GM18511 (cell line): ENCODE measurements around the gene XRCC4.
"Not testable (repeated sequence)": the region's sequence is repeated elsewhere in the genome, so short reads cannot be mapped to it uniquely, and the experiment has no call there.

Experiments used
- ATAC-seq: cut with Tn5 transposase; IDR thresholded peaks from one replicate; pipeline ENCODE4 v1.9.1; 2021; ENCODE audit warnings: mild to moderate bottlenecking, moderate library complexity; ENCODE audit not compliant: unreplicated experiment

Gene XRCC4

DNA sequence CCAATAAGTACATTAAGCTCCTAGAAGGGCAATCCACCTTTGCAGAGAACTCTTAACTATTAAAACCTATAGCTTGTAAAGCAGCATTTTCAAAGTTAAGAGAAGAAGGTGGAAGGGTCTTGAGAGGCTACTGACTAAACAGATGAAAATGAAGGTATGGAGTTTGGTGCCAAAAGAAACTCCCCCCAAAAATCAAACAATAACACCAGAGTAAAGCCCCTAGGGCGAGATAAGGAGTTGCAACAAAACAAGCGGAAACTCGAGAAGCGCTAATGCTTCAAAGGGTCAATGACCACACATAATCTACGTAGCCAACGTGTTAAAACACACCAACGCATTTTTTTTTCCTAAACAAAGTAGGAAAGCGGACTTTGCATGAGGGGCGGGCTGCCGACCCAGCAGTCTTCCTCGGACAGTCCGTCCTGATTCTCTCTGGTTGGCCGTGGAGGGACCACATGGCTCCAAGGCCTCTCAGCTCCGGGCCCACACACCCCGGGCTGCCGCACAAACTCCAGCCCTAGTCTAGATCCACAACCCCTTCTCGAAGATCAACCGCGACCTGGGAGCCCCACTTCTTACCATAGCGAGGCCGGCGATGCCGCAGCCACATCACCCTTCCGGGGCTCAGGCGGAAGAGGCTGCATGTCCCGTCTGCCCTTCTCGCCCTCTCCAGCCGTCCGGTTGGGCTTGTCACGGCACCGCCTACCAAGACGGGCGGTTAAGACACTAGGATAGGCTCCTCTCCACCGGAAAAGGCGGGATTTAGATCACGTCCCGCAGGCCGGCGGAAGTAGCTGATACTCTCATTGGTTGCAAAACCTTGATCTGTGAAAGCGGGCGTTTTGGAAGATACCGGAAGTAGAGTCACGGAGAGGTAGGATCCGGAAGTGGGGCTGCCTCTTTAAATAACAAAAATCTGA is at the start of gene XRCC4, which contains the start of gene TMEM167A:
Gene XRCC4, plus strand, starts transcription at position 806 of the 920 bp plus-strand sequence. CDS start 27,373 bp downstream, outside the sequence.
Gene TMEM167A, minus strand, starts transcription at position 653 of the 920 bp plus-strand sequence. Its CDS starts 71 bp downstream, at position 582.
- peak; percentile 98 for ATAC-seq

DNA sequence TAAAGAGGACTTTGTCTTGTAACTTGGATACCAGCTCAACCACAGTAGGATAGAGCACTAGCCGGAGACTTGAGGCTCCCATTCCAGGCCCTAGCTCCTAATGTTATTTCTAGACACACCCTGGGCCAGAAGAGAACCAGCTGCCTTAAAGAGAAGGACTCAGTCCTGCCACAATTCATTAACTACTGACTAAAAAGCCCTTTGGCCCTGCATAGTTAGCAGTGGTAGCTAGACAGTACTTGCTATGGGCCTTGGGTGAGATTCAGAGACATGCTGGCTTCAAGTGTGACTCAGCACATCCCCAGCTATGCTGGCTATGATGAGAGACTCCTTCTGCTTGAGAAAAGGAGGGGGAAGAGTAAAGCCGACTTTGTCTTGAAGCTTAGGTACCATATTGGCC is 47.4 kb upstream of the XRCC4 start:
- no peak for ATAC-seq

DNA sequence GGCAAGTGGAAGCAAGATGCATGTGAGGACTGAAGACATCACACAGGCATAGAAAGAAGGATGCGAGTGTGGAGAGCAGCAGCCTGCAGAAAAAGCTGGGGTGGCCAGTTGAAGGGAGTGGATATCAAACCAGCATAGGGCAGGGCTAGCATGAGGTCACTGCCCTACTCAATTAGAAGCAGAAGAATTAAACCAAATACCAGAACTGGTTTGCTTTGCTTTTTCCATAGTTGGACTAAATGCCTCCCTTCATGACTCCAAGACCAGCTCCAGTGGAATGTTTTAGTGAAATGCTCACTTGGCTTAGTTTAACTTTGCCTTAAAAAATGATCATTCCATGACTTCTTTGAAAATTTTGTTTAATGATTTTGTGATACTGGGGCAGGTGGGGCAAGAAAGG is 46.0 kb upstream of the XRCC4 start:
- ATAC-seq, result no peak

DNA sequence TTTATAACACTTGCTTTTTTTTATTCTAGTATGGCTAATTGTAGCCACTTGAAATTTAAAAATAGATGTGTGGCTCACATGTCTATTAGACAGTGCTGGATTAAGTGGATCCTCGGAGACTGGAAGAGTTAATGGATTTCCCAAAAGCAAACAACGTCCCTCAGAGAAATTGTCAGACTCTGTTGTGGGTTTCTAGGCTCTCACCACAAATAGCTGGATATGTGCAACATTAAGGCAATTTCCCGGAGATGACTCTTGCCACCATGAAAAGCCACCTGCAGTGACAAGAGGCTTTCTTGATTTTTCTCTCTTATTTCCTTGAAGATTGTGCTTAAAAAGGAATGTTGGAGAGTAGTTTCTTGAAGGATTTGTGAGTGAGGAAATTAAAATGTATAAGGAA is 43.3 kb upstream of the XRCC4 start:
- no peak for ATAC-seq

DNA sequence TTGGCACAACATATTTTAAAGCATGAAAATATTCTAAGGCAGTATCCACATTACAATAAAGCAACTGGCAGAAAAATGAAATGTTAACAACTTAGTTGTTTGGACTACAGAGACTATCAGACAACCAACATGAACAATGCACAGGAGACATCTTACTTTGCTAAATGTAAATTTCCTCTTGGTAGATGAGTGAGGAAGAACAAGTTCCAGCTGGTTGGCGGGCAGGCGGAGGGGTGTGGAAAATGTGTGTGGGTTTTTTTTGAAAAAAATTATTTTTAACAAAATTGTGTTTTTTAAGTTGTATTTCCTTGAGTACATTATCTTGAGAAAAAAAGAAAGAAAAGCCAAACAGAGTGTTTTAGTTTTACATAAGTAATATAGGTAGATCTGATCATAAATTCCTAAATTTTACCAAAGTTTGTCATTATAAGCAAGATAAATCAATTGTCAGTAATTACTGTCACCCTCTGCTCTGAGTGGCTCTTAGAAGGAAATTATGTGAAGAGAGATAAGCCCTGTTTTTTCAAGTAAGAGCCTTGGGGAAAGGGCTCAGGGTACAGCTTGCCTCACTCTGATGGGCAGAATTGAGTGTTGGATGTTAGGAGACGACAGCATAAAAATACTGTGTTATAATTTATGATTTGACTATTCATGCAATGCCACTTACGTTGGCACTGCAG is 42.7 kb upstream of the XRCC4 start:
- no peak for ATAC-seq

DNA sequence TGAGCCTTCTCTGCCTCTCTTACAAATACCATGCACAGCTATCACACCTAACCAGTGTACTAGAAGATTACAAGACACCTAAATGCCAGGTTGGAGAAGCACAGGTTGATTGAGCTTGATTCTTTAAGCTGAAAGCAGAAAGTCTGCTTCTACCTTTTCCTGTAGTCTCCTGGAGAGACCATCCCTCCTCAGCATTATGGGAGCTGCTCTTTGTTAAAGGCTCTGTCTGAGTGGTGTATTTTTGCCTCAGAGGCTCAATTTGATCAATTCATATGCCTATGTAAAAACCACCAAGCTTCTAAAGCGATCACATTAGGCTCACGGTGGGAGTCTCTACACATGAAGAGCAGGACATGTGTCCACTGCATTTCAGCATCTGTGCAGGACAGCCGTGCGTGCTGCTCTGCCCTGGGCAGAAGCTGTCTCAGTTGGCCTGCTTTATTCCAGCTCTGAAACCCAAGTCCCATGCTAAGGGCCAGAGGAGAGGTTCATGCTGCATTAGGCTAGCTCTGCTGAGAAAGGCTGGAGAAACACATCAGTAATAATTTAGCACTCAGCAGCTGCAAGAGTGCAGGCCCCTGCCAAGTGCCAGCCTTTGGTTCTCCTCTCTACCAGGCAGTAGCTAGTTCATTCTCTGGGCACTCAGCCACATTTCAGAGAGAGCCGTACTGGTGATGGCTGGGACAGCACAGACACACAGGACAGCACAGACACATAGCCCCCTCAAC is 41.8 kb upstream of the XRCC4 start:
- no peak for ATAC-seq

DNA sequence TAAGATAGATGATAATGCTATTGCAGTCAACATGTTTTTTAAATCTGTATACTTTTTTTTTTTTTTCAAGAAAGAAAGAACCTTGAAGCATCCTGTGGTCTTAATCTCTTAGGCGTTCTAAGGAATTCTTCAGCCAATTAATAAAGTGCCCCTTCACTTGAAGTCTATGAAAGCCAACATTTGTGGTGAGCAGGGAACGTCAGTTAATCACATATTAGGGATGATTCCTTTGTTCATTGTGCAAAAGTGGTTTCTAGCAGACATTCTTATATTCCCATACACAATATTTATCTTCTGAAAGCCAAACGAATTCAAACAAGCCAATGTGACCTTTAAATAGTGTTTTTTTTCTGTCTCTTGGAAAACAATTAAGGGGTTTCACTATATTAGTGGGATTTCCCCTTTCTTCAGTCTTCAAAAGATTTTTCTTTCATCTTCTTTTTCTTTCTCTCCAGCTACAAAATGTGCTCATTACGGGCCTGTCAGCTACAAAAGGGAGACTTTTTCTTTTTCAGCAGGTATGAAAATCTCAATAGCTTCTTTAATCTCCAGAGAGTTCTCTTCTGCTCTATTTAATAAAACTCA is 40.3 kb upstream of the XRCC4 start:
- ATAC-seq, result no peak

DNA sequence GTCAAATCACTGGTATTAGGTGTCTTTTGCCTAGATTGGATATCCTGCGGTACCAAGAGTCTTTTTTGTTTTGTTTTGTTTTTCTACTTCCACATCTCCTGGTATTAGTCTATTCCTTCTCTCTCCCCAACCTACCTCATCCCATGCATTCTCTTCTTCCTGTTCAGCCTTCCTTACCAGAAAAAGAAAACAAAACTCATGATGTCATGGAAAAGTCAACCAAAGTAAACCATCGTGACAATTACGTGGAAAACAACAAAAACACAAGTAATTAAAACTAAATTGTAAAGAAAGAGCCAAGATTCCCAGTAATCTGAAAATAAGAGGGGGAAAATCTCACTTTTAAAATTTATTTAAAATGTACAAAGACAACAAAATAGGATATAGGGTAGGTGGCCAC is 38.4 kb upstream of the XRCC4 start:
- no peak for ATAC-seq

DNA sequence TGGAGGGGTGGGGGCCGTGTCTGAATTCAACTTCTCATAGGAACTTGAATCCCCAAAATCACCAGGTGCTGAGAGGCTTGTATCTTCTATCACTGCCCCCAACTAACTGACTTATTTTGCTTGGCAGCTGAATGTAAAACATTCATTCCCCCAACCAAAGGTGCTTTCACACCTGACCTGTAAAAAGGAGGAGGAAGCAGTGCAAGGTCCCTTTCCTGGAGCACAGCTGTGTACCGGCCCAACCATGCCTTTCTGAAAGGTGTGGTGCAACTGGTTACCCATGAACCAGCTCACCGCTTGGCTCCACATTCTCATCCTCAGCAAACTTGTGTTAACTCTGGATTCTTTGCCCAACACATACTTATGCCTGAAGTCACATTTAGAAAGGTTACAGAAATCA is 34.8 kb upstream of the XRCC4 start:
- ATAC-seq, result no peak

DNA sequence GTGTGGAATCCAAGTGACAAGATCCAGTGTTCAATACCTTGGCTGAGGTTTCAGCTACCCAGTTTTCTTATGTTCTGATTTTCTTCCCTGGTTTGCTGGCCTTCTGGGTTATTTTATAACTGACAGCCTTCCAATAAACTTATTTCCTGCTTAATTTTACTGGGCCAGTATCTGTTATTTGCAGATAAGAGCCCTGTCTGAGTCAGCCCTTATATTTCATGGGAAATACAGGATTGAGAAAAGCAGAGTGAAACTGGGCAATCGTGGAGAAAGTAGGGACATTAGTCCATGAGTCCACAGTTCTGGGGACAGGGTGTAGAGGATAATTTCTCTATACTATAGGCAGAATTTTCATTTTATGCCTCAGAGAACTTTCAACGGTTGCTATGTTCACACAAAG is 32.4 kb upstream of the XRCC4 start:
- no peak for ATAC-seq

DNA sequence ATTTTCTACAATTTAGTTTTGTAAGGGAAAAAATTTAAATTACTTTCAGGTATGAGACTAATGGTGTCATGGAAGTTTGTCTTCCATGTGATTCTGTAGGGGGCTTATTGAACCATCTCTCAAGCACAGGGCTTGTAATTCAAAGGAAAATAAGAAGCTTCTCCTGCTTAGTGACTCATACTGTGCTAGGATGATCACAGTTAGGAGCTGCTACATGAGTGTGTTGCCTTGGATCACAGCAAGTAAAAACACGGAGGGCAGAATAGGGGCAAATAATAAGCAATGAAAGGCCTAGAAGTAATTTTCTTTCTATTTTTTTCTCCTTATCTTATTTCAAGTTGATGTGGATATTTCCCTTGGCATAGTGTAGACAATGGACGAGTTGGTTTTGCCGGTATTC is 29.1 kb upstream of the XRCC4 start:
- no peak for ATAC-seq

DNA sequence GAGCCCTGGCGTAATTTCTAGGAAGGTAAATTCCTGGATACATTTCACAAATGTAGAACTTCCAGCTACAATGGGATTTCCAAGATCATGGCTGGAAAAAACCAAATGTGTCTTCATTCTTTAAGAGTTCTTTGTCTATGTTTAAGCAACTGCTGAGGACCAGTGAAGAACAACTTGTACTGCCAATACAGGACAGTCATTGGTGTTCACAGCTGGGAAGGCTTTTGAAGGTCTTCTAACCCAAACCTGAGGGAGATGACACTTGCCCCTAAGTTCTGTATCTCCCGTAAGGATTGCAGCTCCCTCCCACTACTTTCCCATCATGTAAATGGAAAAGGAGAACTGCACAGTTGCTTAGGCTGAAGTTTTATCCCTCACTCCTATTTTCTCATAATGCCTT is 28.5 kb upstream of the XRCC4 start:
- no peak for ATAC-seq

DNA sequence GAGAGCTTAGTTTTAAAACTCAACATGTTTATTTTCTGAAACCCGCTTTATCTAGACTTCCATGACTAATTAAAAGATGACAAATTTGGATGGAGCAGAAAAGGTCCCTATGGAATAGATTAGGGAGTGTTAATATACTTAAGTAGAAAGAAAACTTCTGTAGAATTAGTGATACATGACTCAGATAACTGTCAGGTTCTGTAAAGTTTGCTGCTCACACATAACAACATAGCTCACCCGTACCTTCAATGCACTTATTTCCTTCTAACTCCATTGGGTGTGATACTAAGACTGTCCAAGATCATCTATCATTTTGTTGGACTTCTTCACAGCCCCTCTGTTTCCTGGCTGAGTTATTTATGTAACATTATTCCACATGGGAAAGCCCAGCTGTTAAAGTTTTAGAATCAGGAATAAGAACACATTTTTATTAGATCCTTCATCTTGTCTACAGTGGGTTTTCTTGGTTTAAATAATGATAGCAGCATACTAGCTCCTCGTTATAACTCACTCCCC is 27.9 kb upstream of the XRCC4 start:
- no peak for ATAC-seq

DNA sequence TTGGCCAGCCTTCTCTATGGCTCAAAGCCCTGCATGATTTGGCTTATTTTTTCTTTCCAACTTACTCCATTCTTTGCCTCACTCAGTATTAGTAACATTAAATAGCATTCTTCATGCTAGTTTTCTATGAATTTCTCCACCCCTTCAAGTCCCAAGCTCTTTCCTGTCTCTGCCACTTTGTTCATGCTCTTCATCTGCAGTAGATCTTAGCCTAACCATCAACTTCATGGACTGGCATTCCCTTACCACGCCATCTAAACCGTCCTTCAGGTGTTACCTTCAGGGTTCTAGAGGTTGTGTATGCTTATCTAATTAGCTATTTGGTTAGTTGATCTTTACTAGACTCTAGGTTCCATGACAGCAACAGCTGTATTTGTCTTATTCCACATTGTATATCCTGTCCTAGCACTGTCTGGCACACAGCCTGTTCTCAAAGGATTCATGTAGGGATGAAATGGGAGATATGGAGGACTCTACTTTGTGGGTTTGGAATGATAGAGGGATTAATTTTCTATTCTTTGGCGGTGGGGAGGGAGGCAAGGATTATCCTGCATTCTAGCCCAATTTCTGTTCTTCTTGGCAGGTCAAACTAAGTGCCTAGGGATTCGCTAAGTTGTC is 26.5 kb upstream of the XRCC4 start:
- ATAC-seq, result no peak

DNA sequence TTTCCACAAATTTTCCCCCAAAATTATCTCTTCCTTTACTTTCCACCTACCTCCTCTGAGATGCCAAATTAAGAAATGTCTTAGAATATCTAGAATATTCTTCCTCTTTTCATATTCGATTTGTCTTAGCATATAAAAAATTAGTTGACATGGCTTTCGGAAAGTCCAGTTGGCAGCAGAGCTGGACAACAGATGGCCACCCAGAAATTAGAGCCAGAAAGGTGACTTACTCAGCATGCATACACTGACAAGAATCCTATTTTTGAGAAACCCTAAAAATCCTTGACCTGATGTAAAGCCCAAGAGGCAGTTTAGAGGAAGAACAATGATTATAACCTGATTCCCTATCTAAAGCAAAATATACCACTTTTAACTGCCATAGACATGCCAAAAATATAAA is 22.2 kb upstream of the XRCC4 start:
- ATAC-seq, result no peak

DNA sequence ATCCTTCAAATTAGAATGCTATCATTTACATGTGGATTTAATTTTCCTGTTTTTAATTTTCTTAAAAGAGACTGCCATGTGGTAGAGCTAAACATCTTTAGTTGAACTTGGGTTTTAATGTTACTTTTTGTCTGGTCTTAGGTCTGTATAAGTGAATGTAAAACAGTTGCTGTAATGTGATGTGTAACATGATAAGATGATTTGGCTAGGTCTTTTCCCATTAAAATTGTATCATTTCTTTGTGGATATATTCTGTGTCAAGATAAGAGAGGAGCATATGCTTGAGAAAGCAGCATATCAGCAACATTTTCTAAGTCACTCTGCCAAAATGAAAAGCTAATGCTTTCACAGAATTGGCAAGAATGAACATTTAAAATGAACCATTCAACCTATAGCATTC is 18.6 kb upstream of the XRCC4 start:
- ATAC-seq, result no peak

DNA sequence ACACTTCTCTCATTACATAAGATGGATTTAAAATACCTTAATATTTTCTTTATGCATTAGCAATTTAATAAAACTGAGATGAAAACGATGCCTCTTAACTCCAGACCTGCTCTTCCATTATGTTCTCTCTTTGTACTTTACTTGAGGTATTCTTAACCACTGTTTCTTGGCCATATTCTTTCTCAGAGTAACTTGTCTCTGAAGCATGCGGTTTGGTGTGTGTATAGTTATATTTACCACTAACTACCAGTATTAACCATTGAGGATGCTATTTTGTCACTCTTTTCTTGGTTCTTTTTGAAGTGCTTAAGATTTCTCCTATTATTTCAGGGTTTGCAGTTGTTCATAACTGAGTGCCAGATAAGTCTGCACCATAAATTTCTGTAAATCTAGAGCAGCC is 18.0 kb upstream of the XRCC4 start:
- ATAC-seq, result no peak

DNA sequence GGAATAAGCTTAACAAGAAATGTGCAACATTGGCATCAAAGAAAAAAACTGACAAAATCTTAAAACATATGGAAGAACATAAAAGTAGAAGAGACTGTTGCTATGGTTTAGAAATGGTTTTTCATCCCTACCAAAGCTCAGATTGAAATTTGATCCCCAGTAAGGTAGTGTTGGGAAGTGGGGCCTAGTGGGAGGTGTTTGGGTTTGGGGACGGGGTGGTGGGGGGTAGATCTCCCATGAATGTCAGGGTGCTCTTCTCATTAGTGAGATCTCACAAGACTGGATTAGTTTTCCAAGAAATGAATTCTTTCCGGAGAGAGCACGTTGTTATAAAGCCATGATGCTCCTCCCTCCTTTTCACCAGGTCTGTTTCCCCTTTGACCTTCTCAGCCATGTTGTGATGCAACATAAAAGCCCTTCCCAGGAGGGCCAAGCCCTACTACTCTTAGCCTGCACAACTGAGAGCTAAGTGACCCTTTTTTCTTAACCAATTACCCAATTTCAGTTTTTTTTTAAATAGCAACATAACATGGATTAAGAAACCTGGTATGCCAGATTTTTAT is 10.7 kb upstream of the XRCC4 start:
- no peak for ATAC-seq

DNA sequence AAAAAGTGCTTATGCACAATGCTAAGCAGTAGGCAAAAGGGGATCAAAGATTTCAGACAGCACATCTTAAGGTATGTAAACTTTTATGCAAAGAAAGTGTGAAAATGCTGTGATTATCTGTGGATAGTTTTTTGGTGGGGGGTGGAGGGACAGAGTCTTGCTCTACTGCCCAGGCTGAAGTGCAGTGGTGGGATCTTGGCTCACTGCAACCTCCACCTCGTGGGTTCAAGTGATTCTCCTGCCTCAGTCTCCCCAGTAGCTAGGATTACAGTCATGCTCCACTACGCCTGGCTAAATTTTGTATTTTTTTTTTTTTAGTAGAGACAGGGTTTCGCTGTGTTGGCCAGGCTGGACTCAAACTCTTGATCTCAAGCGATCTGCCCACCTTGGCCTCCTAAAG is 10.0 kb upstream of the XRCC4 start:
- not testable (repeated sequence) for ATAC-seq
